Measurements from ENCODE around the gene OR11H6. TPM values are rescaled to one million over a fixed set of nuclear protein-coding genes. Genes with fewer than 3 reads are reported as not detected.
A peak's percentile ranks its signal among the peaks of the same experiment; 100 is the strongest.
"Not testable (repeated sequence)": the region's sequence is repeated elsewhere in the genome, so short reads cannot be mapped to it uniquely, and the experiment has no call there.

OR11H6 gene
- total RNA-seq, 2 donors from 2014 or later = not detected

GRCh38 chr14:20235415-20235814 is 11.9 kb downstream of the OR11H6 start:
- ATAC-seq; DNase-seq; intact Hi-C loops (cut with DNase I): not testable (repeated sequence)

- intact Hi-C loops (cut with DNase I) = no loop called here
- DNase-seq (no peak), ATAC-seq (no peak)
Observed at GRCh38 chr14:20247646-20248246, 24.2 kb downstream of the OR11H6 start.

- DNase-seq (no peak), ATAC-seq (peak in 1 of 2 donors; percentile 75)
- intact Hi-C loops (cut with DNase I) = no loop called here
Observed at GRCh38 chr14:20262642-20263128, 39.2 kb downstream of the OR11H6 start.

GRCh38 chr14:20264361-20264760 is 40.9 kb downstream of the OR11H6 start:
- DNase-seq; ATAC-seq; intact Hi-C loops (cut with DNase I): not testable (repeated sequence)

- intact Hi-C loops (cut with DNase I) = no loop called here
- ATAC-seq (no peak), DNase-seq (no peak)
Observed at GRCh38 chr14:20274062-20274461, 50.6 kb downstream of the OR11H6 start.

Other genes with a start within 250 kb of the OR11H6 start
- not detected for gene OR4K15, start 248.1 kb upstream of the OR11H6 start, total RNA-seq
- not detected for gene OR4Q2, start 221.5 kb upstream of the OR11H6 start, total RNA-seq
- gene OR4K14, start 204.4 kb upstream of the OR11H6 start, total RNA-seq = not detected
- gene OR4K13, start 187.7 kb upstream of the OR11H6 start, total RNA-seq = not detected
- gene OR4L1, start 163.7 kb upstream of the OR11H6 start, total RNA-seq = not detected
- under 1 TPM in 1 of 2 donors, not detected in 1; 0.05 TPM for gene OR4K17, start 113.0 kb upstream of the OR11H6 start, total RNA-seq
- gene OR4N5, start 84.9 kb upstream of the OR11H6 start, total RNA-seq = not detected
- gene OR11G2, start 32.8 kb upstream of the OR11H6 start, total RNA-seq = not detected
- gene OR11H7, start 5.3 kb downstream of the OR11H6 start, total RNA-seq = not detected
- gene OR11H4, start 15.6 kb downstream of the OR11H6 start, total RNA-seq = not detected
- 10 to 100 TPM in 1 of 2 donors, 1 to 10 TPM in 1; 7.6 to 13.3 TPM for gene TTC5, start 82.2 kb downstream of the OR11H6 start, total RNA-seq
- gene CCNB1IP1, start 109.6 kb downstream of the OR11H6 start, total RNA-seq = 10 to 100 TPM; 41.0 to 49.2 TPM
- 10 to 100 TPM; 12.5 to 13.6 TPM for gene PARP2, start 119.9 kb downstream of the OR11H6 start, total RNA-seq
- gene TEP1, start 189.8 kb downstream of the OR11H6 start, total RNA-seq = 10 to 100 TPM; 13.1 to 17.1 TPM
- gene KLHL33, start 212.5 kb downstream of the OR11H6 start, total RNA-seq = under 1 TPM; 0.34 to 0.77 TPM
- 10 to 100 TPM; 15.4 to 23.5 TPM for gene OSGEP, start 231.1 kb downstream of the OR11H6 start, total RNA-seq
- gene APEX1, start 231.5 kb downstream of the OR11H6 start, total RNA-seq = 10 to 100 TPM; 68.3 to 91.5 TPM
- 10 to 100 TPM; 19.5 to 23.2 TPM for gene PIP4P1, start 237.7 kb downstream of the OR11H6 start, total RNA-seq
- gene PNP, start 245.7 kb downstream of the OR11H6 start, total RNA-seq = 10 to 100 TPM; 10.8 to 29.4 TPM